HG03575 (cell line): ENCODE measurements around the gene SPSB4.

ENCODE experiments used
- ATAC-seq: cut with Tn5 transposase; IDR thresholded peaks from one replicate; pipeline ENCODE4 v1.9.1; 2021; ENCODE audit not compliant: unreplicated experiment, insufficient number of reproducible peaks, low FRiP score; ENCODE audit errors: extremely low read depth

Gene SPSB4

GRCh38 chr3:141178026-141178425, 126.9 kb downstream of the SPSB4 start:
- ATAC-seq: no peak

DNA sequence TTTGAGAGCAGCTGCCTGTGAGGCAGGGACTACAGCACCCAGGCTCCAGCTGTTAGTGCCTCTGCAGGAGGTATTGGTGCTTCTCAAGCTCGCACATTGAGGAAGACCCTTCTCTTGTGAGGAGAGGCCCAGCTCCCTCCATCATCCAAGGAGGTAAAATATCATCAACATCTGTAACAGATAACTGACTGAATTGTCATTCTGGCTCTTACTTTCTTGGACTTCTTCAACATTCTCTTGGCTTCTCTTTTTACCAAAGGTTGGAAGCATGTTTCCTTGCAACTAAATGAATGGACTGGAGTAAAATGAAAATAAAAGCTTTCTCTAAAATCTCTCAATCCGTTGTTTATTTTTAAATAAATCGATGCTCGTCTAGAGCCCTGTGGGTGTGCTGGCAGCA, 127.4 kb downstream of the SPSB4 start:
- ATAC-seq: no peak

DNA sequence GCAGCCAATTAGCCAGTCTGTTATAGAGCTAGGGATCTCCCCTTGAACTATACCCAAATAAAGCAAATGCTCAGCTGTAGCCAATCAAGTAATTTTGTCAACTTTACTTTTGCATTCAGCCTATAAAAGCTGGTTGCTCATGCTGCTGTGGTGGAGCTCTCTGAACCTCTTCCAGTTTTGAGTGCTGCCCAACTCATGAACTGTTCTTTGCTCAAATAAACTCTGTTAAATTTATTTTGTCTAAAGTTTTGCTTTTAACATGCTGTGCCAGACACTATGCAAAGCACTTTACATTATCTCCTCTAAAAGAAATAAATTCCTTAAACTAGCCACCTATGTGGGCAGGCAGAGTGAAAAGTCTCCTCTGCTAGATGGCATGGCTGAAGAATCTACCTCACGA, 128.8 kb downstream of the SPSB4 start:
- ATAC-seq: no peak

GRCh38 chr3:141181196-141181595, 130.0 kb downstream of the SPSB4 start:
- no peak for ATAC-seq

- ATAC-seq: no peak
Measured at GRCh38 chr3:141181819-141182218, 130.7 kb downstream of the SPSB4 start.

GRCh38 chr3:141183606-141184005, 132.5 kb downstream of the SPSB4 start:
- ATAC-seq: no peak

GRCh38 chr3:141184430-141184829, 133.3 kb downstream of the SPSB4 start:
- no peak for ATAC-seq

- no peak for ATAC-seq
Measured at GRCh38 chr3:141191097-141191749, 140.1 kb downstream of the SPSB4 start.

DNA sequence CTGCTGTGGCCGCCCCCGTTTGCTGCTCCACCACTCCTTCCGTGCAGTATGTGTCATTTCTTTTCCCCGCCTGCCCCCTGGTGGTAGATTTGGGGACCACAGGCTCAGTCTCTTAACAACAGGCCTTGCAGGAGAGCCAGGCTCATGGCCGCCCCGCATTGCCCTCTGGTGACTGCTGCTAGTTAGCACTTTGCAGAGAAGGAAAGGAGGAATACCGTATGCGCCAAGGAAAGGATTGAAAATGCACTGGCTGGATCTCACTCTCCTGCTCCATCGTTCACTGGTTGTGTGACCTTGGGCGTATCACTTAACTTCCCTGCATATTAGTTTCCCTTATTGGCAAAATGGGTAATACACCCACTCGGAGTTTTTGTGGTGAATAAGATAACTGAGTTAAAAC, 141.2 kb downstream of the SPSB4 start:
- peak; percentile 95 for ATAC-seq

DNA sequence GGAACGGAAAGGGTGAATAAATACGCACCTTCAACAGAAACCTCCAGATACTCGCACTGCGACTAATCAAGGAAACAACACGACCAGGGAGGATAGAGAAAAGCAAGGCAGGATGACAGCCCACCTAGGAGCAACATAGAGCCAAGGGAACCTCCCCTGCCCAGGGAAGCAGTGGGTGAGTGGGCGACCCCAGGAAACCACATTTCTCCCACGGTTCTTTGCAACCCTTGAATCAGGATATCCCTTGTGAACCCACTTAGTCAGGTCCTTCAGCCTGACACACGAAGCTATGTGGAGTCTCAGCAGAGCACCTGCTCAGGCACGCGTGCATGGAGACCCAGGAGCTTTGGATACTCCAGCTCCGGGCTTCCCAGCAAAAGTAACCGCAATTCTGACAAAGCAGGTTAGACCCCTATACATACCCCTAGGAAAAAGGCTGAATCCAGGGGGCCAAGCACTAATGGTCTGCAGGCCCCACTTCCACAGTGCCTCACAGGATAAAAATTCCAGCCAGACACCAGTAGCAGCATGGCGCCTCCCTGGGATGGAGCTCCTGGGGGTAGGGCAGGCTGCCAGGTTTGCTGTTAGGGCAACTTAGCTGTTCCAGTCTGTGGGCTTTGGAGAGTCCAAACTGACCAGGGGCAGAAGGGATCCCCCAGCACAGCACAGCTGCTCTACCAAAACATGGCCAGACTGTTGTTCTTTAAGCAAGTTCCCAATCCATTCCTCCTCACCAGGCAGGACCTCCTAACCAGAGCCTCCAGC, 142.1 kb downstream of the SPSB4 start:
- no peak for ATAC-seq
